ENCODE measurements around the gene ANKRD39.

- TF ChIP-seq CTCF (IDR thresholded peaks at IDR 0.05) = no peak
- no peak for TF ChIP-seq POLR2A (IDR thresholded peaks at IDR 0.05)
Observed at GRCh38 chr2:96853321-96853720, 4.5 kb downstream of the ANKRD39 start.
